K562 (cell line): ENCODE measurements around the gene NOSTRIN. TPM values are rescaled to one million over a fixed set of nuclear protein-coding genes. Genes with fewer than 3 reads are reported as not detected.
A peak's percentile ranks its signal among the peaks of the same experiment; 100 is the strongest.

Source experiments
- ASH1L ChIP-seq: fragments of 450-650 bp; IDR thresholded peaks from 2 replicates; pipeline ENCODE4 v1.6.1; 2018; ENCODE audit warnings: borderline replicate concordance, mild to moderate bottlenecking, low read depth; ENCODE audit not compliant: partially characterized antibody
- DPF2 ChIP-seq: fragments of 450-650 bp; IDR thresholded peaks from 2 replicates; pipeline ENCODE4 v1.6.1; 2016
- E2F8 ChIP-seq: fragments of 450-650 bp; IDR thresholded peaks from 2 replicates; pipeline ENCODE4 v1.7.1; 2018; ENCODE audit warnings: mild to moderate bottlenecking, low read depth; ENCODE audit not compliant: partially characterized antibody
- FIP1L1 ChIP-seq: fragments of 200-400 bp; formaldehyde crosslinking; IDR thresholded peaks from 2 replicates; pipeline ENCODE4 v1.6.1; 2018; ENCODE audit warnings: mild to moderate bottlenecking, low read depth, low read length; ENCODE audit not compliant: poor library complexity, severe bottlenecking
- MBD1 ChIP-seq: fragments of 250-450 bp; sonication (Bioruptor Pico); IDR thresholded peaks from 2 replicates; pipeline ENCODE4 v1.8.0; 2022; ENCODE audit warnings: inconsistent platforms
- NCOA4 ChIP-seq: fragments of 450-650 bp; IDR thresholded peaks from 2 replicates; pipeline ENCODE4 v1.6.1; 2018; ENCODE audit warnings: mild to moderate bottlenecking; ENCODE audit not compliant: partially characterized antibody
- NFYB ChIP-seq: IDR thresholded peaks from 2 replicates; pipeline ENCODE4 v1.6.1; 2011; ENCODE audit warnings: mild to moderate bottlenecking, moderate library complexity; ENCODE audit not compliant: insufficient read length; ENCODE audit errors: extremely low read depth
- RFX5 ChIP-seq: IDR thresholded peaks from 2 replicates; pipeline ENCODE4 v1.6.1; 2011; ENCODE audit warnings: low read depth, mild to moderate bottlenecking, improper control_type of control experiment, low read length
- SRSF9 ChIP-seq: fragments of 200-400 bp; formaldehyde crosslinking; IDR thresholded peaks from 2 replicates; pipeline ENCODE4 v1.6.1; 2017; ENCODE audit warnings: low read depth, low read length, borderline replicate concordance
- STAG1 ChIP-seq: sonication (generic); formaldehyde crosslinking; IDR thresholded peaks from 2 replicates; pipeline ENCODE4 v1.5.0; 2020; ENCODE audit warnings: missing genetic modification reagents, borderline replicate concordance
- VEZF1 ChIP-seq: fragments of 200-800 bp; sonication (Bioruptor generic); IDR thresholded peaks from 2 replicates; pipeline ENCODE4 v1.6.1; 2017; ENCODE audit warnings: missing genetic modification characterization, missing compliant biosample characterization
- ZNF184 ChIP-seq: sonication (generic); formaldehyde crosslinking; IDR thresholded peaks from 2 replicates; pipeline ENCODE4 v1.5.0; 2020; ENCODE audit warnings: missing genetic modification reagents
- ZNF212 ChIP-seq: fragments of 450-650 bp; formaldehyde crosslinking; IDR thresholded peaks from 2 replicates; pipeline ENCODE4 v1.4.0; 2020; ENCODE audit warnings: mild to moderate bottlenecking
- ZNF707 ChIP-seq: fragments of 250-450 bp; sonication (Bioruptor Pico); conservative IDR thresholded peaks from 2 replicates; pipeline ENCODE4 v1.8.0; 2022; ENCODE audit warnings: inconsistent platforms, mild to moderate bottlenecking, moderate library complexity
- polyA plus RNA-seq, 8 experiments: library from polyadenylated mRNA; depleted of rRNA in 4 of 8; stranded (reverse) in 5 of 8; unstranded in 3 of 8; fragments of >200 nt; fragmentation: Nextera tagmentation in 2 of 8; fragmentation: Illumina TruSeq in 1 of 8; extraction: Ambion mirVana in 2 of 8; extraction: Trizol in 1 of 8; gene quantifications; 2 replicates each; pipeline versions ENCODE4 v1.2.1 to v1.2.3, GENCODE V29; 2011 to 2014; ENCODE audit warnings: inconsistent platforms in 1 of 8, missing spikeins in 1 of 8
- total RNA-seq, 7 experiments: library from RNA; depleted of rRNA in 6 of 7; stranded (reverse); fragments of >200 nt in 6 of 7; fragmentation: Illumina TruSeq in 2 of 7; extraction: Trizol in 2 of 7; gene quantifications; 2 replicates each; pipeline versions ENCODE4 v1.2.1 to v1.2.3, GENCODE V29; 2011 to 2021; ENCODE audit warnings: low replicate concordance in 1 of 7
- TF ChIP-seq, protein P1 (sequence below): fragments of 250-450 bp; sonication (Bioruptor Pico); IDR thresholded peaks from 2 replicates; pipeline ENCODE4 v1.5.0; 2020; ENCODE audit warnings: mild to moderate bottlenecking
- TF ChIP-seq, protein P2 (sequence below): fragments of 450-650 bp; IDR thresholded peaks from 2 replicates; pipeline ENCODE4 v1.6.1; 2016; ENCODE audit warnings: mild to moderate bottlenecking

The NOSTRIN gene
- total and polyA plus RNA-seq, 9 of the 15 experiments (the other 6 are each of a cell fraction or from before 2014, with no cell fraction given): 26.7 to 82.9 (median 56.3) TPM

- TF ChIP-seq E2F8 (peak; percentile 100), VEZF1 (CRISPR knock-in tag) (peak; percentile 74), ZNF707 (CRISPR knock-in tag) (no peak), NFYB (peak; percentile 99), ZNF184 (CRISPR knock-in tag) (no peak), RFX5 (no peak), STAG1 (CRISPR knock-in tag) (no peak), DPF2 (peak; percentile 50), FIP1L1 (no peak), MBD1 (no peak), NCOA4 (no peak), SRSF9 (no peak), ZNF212 (CRISPR knock-in tag) (no peak), ASH1L (peak; percentile 96)
- TF ChIP-seq, protein P1, sequence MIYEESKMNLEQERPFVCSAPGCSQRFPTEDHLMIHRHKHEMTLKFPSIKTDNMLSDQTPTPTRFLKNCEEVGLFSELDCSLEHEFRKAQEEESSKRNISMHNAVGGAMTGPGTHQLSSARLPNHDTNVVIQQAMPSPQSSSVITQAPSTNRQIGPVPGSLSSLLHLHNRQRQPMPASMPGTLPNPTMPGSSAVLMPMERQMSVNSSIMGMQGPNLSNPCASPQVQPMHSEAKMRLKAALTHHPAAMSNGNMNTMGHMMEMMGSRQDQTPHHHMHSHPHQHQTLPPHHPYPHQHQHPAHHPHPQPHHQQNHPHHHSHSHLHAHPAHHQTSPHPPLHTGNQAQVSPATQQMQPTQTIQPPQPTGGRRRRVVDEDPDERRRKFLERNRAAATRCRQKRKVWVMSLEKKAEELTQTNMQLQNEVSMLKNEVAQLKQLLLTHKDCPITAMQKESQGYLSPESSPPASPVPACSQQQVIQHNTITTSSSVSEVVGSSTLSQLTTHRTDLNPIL (CRISPR knock-in tag): no peak
- TF ChIP-seq, protein P2, sequence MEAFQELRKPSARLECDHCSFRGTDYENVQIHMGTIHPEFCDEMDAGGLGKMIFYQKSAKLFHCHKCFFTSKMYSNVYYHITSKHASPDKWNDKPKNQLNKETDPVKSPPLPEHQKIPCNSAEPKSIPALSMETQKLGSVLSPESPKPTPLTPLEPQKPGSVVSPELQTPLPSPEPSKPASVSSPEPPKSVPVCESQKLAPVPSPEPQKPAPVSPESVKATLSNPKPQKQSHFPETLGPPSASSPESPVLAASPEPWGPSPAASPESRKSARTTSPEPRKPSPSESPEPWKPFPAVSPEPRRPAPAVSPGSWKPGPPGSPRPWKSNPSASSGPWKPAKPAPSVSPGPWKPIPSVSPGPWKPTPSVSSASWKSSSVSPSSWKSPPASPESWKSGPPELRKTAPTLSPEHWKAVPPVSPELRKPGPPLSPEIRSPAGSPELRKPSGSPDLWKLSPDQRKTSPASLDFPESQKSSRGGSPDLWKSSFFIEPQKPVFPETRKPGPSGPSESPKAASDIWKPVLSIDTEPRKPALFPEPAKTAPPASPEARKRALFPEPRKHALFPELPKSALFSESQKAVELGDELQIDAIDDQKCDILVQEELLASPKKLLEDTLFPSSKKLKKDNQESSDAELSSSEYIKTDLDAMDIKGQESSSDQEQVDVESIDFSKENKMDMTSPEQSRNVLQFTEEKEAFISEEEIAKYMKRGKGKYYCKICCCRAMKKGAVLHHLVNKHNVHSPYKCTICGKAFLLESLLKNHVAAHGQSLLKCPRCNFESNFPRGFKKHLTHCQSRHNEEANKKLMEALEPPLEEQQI: peak; percentile 74; the same call in 1 of the 2 replicates
These were observed 87.8 kb downstream of the NOSTRIN start, which contains the start of gene SPC25 (continued) for GRCh38 chr2:168890006-168890782.
